GM06990 (cell line): Measurements from ENCODE around the gene METTL25.

ENCODE experiments used
- DNase-seq: peaks from one replicate; pipeline ENCODE4 v3.0.0-alpha.2; 2011; ENCODE audit not compliant: insufficient read length; ENCODE audit errors: extremely low read depth
- H3K27me3 ChIP-seq: replicated peaks from 2 replicates; pipeline ENCODE4 v1.6.0; 2011; ENCODE audit warnings: low read length; ENCODE audit not compliant: control insufficient read depth, insufficient read depth
- H3K36me3 ChIP-seq: 2 replicates; pipeline ENCODE4 v1.5.1; 2011; ENCODE audit warnings: low read length; ENCODE audit not compliant: control insufficient read depth, insufficient read depth
- H3K4me3 ChIP-seq: replicated peaks from 2 replicates; pipeline ENCODE4 v1.5.1; 2011; ENCODE audit warnings: low read depth, mild to moderate bottlenecking, control low read depth, low read length
- CTCF ChIP-seq: IDR thresholded peaks from 2 replicates; pipeline ENCODE4 v1.5.1; 2011; ENCODE audit warnings: low read length, control low read depth, mild to moderate bottlenecking, inconsistent platforms; ENCODE audit not compliant: insufficient read depth, poor library complexity, severe bottlenecking

Gene METTL25

GRCh38 chr12:82476511-82476910 is 118.2 kb downstream of the METTL25 start:
- no peak overlapping the region for H3K4me3 ChIP-seq
- no peaks in the 10 kb centered on the region for H3K27me3 ChIP-seq
- no peak for DNase-seq
- no peaks in the 10 kb centered on the region for H3K36me3 ChIP-seq
- TF ChIP-seq CTCF, result no peak

GRCh38 chr12:82479511-82479910 is 121.2 kb downstream of the METTL25 start:
- no peak for TF ChIP-seq CTCF
- no peak for DNase-seq
- Histone ChIP-seq H3K4me3 (no peak overlapping the region), H3K36me3 (no peaks in the 10 kb centered on the region), H3K27me3 (no peaks in the 10 kb centered on the region)

- TF ChIP-seq CTCF, result no peak
- H3K36me3 ChIP-seq, result no peaks in the 10 kb centered on the region
- DNase-seq, result no peak
- no peak overlapping the region for H3K4me3 ChIP-seq
- H3K27me3 ChIP-seq, result no peaks in the 10 kb centered on the region
Observed at GRCh38 chr12:82480606-82481005, 122.3 kb downstream of the METTL25 start.

- Histone ChIP-seq H3K4me3 (no peak overlapping the region), H3K27me3 (no peaks in the 10 kb centered on the region), H3K36me3 (no peaks in the 10 kb centered on the region)
- DNase-seq, result no peak
- no peak for TF ChIP-seq CTCF
Observed at GRCh38 chr12:82481954-82482353, 123.6 kb downstream of the METTL25 start.

- Histone ChIP-seq H3K27me3 (no peaks in the 10 kb centered on the region), H3K4me3 (no peak overlapping the region), H3K36me3 (no peaks in the 10 kb centered on the region)
- no peak for TF ChIP-seq CTCF
- DNase-seq, result no peak
Observed at GRCh38 chr12:82486524-82487235, 128.4 kb downstream of the METTL25 start.

- DNase-seq, result no peak
- no peaks in the 10 kb centered on the region for H3K27me3 ChIP-seq
- H3K36me3 ChIP-seq, result no peaks in the 10 kb centered on the region
- H3K4me3 ChIP-seq, result no peak overlapping the region
- no peak for TF ChIP-seq CTCF
Observed at GRCh38 chr12:82504409-82504808, 146.1 kb downstream of the METTL25 start.
